Measurements from ENCODE around the gene PAGR1.
A peak's percentile ranks its signal among the peaks of the same experiment; 100 is the strongest.

The PAGR1 gene

GRCh38 chr16:29804020-29804419 lies 11.9 kb upstream of the PAGR1 start:
- H3K4me3 ChIP-seq (ENCODE audit: low read depth, low read length) = no peak overlapping the region
- no peak for TF ChIP-seq CTCF (IDR thresholded peaks at IDR 0.05; ENCODE audit: low read depth, low read length)

GRCh38 chr16:29804455-29805231 lies 11.3 kb upstream of the PAGR1 start:
- TF ChIP-seq CTCF (IDR thresholded peaks at IDR 0.05; ENCODE audit: low read depth, low read length) = no peak
- peak overlapping the region; percentile 74 for H3K4me3 ChIP-seq (ENCODE audit: low read depth, low read length)

GRCh38 chr16:29805232-29806098 lies 10.5 kb upstream of the PAGR1 start:
- TF ChIP-seq CTCF (IDR thresholded peaks at IDR 0.05; ENCODE audit: low read depth, low read length) = no peak

GRCh38 chr16:29806099-29806579 lies 9.8 kb upstream of the PAGR1 start, which contains the start of gene MAZ:
TSS of gene MAZ (plus strand) at chr16:29806529. CDS start at chr16:29806702, 173 bp downstream.
- peak within 1 kb of the TSS; percentile 74 for H3K4me3 ChIP-seq (ENCODE audit: low read depth, low read length)
- TF ChIP-seq CTCF (IDR thresholded peaks at IDR 0.05; ENCODE audit: low read depth, low read length) = no peak

More at GRCh38 chr16:29805232-29806098, 10.5 kb upstream of the PAGR1 start:
- peak overlapping the region; percentile 74 for H3K4me3 ChIP-seq (ENCODE audit: low read depth, low read length)

GRCh38 chr16:29806641-29807425 lies 9.1 kb upstream of the PAGR1 start:
- no peak for TF ChIP-seq CTCF (IDR thresholded peaks at IDR 0.05; ENCODE audit: low read depth, low read length)
- H3K4me3 ChIP-seq (ENCODE audit: low read depth, low read length) = peak overlapping the region; percentile 62

- H3K4me3 ChIP-seq (ENCODE audit: low read depth, low read length) = peak overlapping the region; percentile 62
- TF ChIP-seq CTCF (IDR thresholded peaks at IDR 0.05; ENCODE audit: low read depth, low read length) = peak; percentile 73
Observed at GRCh38 chr16:29807426-29808218, 8.3 kb upstream of the PAGR1 start.

Data from WI38 (cell line).